K562 (cell line): ENCODE measurements around the gene MAZ. TPM values are rescaled to one million over a fixed set of nuclear protein-coding genes. Genes with fewer than 3 reads are reported as not detected.

ENCODE experiments used
- ARHGAP35 ChIP-seq: fragments of 450-650 bp; IDR thresholded peaks from 2 replicates; pipeline ENCODE4 v1.6.1; 2018; ENCODE audit not compliant: partially characterized antibody
- CC2D1A ChIP-seq: fragments of 450-650 bp; IDR thresholded peaks from 2 replicates; pipeline ENCODE4 v1.6.1; 2017; ENCODE audit warnings: mild to moderate bottlenecking
- CCNT2 ChIP-seq: IDR thresholded peaks from 2 replicates; pipeline ENCODE4 v1.6.1; 2011; ENCODE audit warnings: borderline replicate concordance, low read depth, mild to moderate bottlenecking, moderate library complexity, mixed read lengths, low read length; ENCODE audit not compliant: insufficient read length; ENCODE audit errors: extremely low read depth
- CSDE1 ChIP-seq, 2 experiments: fragments of 450-650 bp; IDR thresholded peaks; 2 replicates each; pipeline ENCODE4 v1.6.1; 2016; ENCODE audit warnings: mild to moderate bottlenecking in 1 of 2
- DIDO1 ChIP-seq: fragments of 450-650 bp; IDR thresholded peaks from 2 replicates; pipeline ENCODE4 v1.6.1; 2016; ENCODE audit warnings: low read depth, missing biosample characterization, missing genetic modification characterization
- DLX4 ChIP-seq: fragments of 250-450 bp; sonication (Bioruptor Pico); IDR thresholded peaks from 2 replicates; pipeline ENCODE4 v1.6.1; 2021; ENCODE audit warnings: mild to moderate bottlenecking
- E4F1 ChIP-seq: fragments of 250-450 bp; sonication (Bioruptor Pico); IDR thresholded peaks from 2 replicates; pipeline ENCODE4 v1.5.0; 2021; ENCODE audit warnings: mild to moderate bottlenecking, borderline replicate concordance
- ELF2 ChIP-seq: fragments of 250-450 bp; sonication (Bioruptor Pico); IDR thresholded peaks from 2 replicates; pipeline ENCODE4 v1.5.0; 2021; ENCODE audit warnings: mild to moderate bottlenecking
- FOS ChIP-seq: IDR thresholded peaks from 3 replicates; pipeline ENCODE4 v1.6.1; 2011; ENCODE audit not compliant: insufficient read length; ENCODE audit errors: extremely low read depth
- HEY1 ChIP-seq: fragments of 250-450 bp; sonication (Bioruptor Pico); IDR thresholded peaks from 2 replicates; pipeline ENCODE4 v1.5.0; 2020; ENCODE audit warnings: mild to moderate bottlenecking, moderate library complexity, borderline replicate concordance
- KAT8 ChIP-seq: fragments of 450-650 bp; IDR thresholded peaks from 2 replicates; pipeline ENCODE4 v1.6.1; 2016; ENCODE audit warnings: low read depth, mild to moderate bottlenecking
- MBD1 ChIP-seq: fragments of 250-450 bp; sonication (Bioruptor Pico); IDR thresholded peaks from 2 replicates; pipeline ENCODE4 v1.8.0; 2022; ENCODE audit warnings: inconsistent platforms
- MITF ChIP-seq: IDR thresholded peaks from 2 replicates; pipeline ENCODE4 v1.6.1; 2014; ENCODE audit warnings: antibody characterized with exemption
- NCOA4 ChIP-seq: fragments of 450-650 bp; IDR thresholded peaks from 2 replicates; pipeline ENCODE4 v1.6.1; 2018; ENCODE audit warnings: mild to moderate bottlenecking; ENCODE audit not compliant: partially characterized antibody
- PCBP1 ChIP-seq: fragments of 200-400 bp; formaldehyde crosslinking; IDR thresholded peaks from 2 replicates; pipeline ENCODE4 v1.6.1; 2018; ENCODE audit warnings: mild to moderate bottlenecking, low read depth, low read length; ENCODE audit not compliant: poor library complexity, severe bottlenecking
- PHF8 ChIP-seq: fragments of 200-600 bp; sonication (generic); IDR thresholded peaks from 2 replicates; pipeline ENCODE4 v1.6.1; 2012; ENCODE audit warnings: mixed run types, mild to moderate bottlenecking, inconsistent platforms, low read length, moderate library complexity, borderline replicate concordance
- TARDBP ChIP-seq: fragments of 450-650 bp; IDR thresholded peaks from 2 replicates; pipeline ENCODE4 v1.6.1; 2016
- YY1 ChIP-seq, 3 experiments: IDR thresholded peaks; 2 replicates each; pipeline ENCODE4 v1.6.1; 2011; ENCODE audit warnings: low read length in 2 of 3, mild to moderate bottlenecking in 2 of 3, moderate library complexity in 2 of 3, borderline replicate concordance in 1 of 3, control low read depth in 1 of 3, low read depth in 1 of 3; ENCODE audit not compliant: insufficient read depth in 3 of 3, insufficient replicate concordance in 2 of 3, control insufficient read depth in 1 of 3, insufficient read length in 1 of 3; ENCODE audit errors: extremely low read depth in 1 of 3
- ZKSCAN3 ChIP-seq: fragments of 250-450 bp; sonication (Bioruptor Pico); IDR thresholded peaks from 2 replicates; pipeline ENCODE4 v1.4.0; 2020
- ZNF717 ChIP-seq: fragments of 250-450 bp; sonication (Bioruptor Pico); IDR thresholded peaks from 2 replicates; pipeline ENCODE4 v1.5.0; 2021
- ZNF76 ChIP-seq: fragments of 250-450 bp; sonication (Bioruptor Pico); IDR thresholded peaks from 2 replicates; pipeline ENCODE4 v1.4.0; 2020; ENCODE audit warnings: mild to moderate bottlenecking, moderate library complexity, borderline replicate concordance
- polyA plus RNA-seq, 8 experiments: library from polyadenylated mRNA; depleted of rRNA in 4 of 8; stranded (reverse) in 5 of 8; unstranded in 3 of 8; fragments of >200 nt; fragmentation: Nextera tagmentation in 2 of 8; fragmentation: Illumina TruSeq in 1 of 8; extraction: Ambion mirVana in 2 of 8; extraction: Trizol in 1 of 8; gene quantifications; 2 replicates each; pipeline versions ENCODE4 v1.2.1 to v1.2.3, GENCODE V29; 2011 to 2014; ENCODE audit warnings: inconsistent platforms in 1 of 8, missing spikeins in 1 of 8
- total RNA-seq, 7 experiments: library from RNA; depleted of rRNA in 6 of 7; stranded (reverse); fragments of >200 nt in 6 of 7; fragmentation: Illumina TruSeq in 2 of 7; extraction: Trizol in 2 of 7; gene quantifications; 2 replicates each; pipeline versions ENCODE4 v1.2.1 to v1.2.3, GENCODE V29; 2011 to 2021; ENCODE audit warnings: low replicate concordance in 1 of 7

MAZ gene
- total and polyA plus RNA-seq, 9 of the 15 experiments (the other 6 are each of a cell fraction or from before 2014, with no cell fraction given), result 45.4 to 532 (median 250) TPM

GRCh38 chr16:29790183-29790948 is 16.0 kb upstream of the MAZ start, which contains the start of gene KIF22 (continued):
- TF ChIP-seq CCNT2 (peak; percentile 77), ZNF76 (peak; percentile 72; the same call in 1 of the 2 replicates), ARHGAP35 (no peak), HEY1 (no peak), ZKSCAN3 (CRISPR knock-in tag) (no peak), MBD1 (CRISPR knock-in tag) (no peak), E4F1 (CRISPR knock-in tag) (no peak), DIDO1 (tag) (peak; percentile 71; the same call in 1 of the 2 replicates), CC2D1A (peak; percentile 68), ZNF717 (CRISPR knock-in tag) (no peak), NCOA4 (no peak), TARDBP (peak; percentile 76), ELF2 (CRISPR knock-in tag) (no peak), DLX4 (CRISPR knock-in tag) (no peak), PHF8 (peak; percentile 94), MITF (peak; percentile 40; the same call in 1 of the 2 replicates), KAT8 (peak; percentile 80; the same call in 1 of the 2 replicates), FOS (peak; percentile 76), YY1 (IDR thresholded peaks at IDR 0.05; ENCODE audit: borderline replicate concordance in 1 of 3, control insufficient read depth in 1 of 3, extremely low read depth in 1 of 3, insufficient read depth in 3 of 3, insufficient read length in 1 of 3, insufficient replicate concordance in 2 of 3, low read depth in 1 of 3, low read length in 2 of 3) (peak; percentile 89 to 97 (median 96)), PCBP1 (peak; percentile 90), CSDE1 (IDR thresholded peaks at IDR 0.05) (peak in 1 of 2 experiments; percentile 41; a peak in 1 of 4 replicates)
